Uterus (tissue), 4 donors: Measurements from ENCODE around the gene HYCC1. TPM values are rescaled to one million over a fixed set of nuclear protein-coding genes. Genes with fewer than 3 reads are reported as not detected.
"Not testable (repeated sequence)": the region's sequence is repeated elsewhere in the genome, so short reads cannot be mapped to it uniquely, and the experiment has no call there.

Experiments used
- DNase-seq, 2 donors: peaks; one replicate each; pipeline ENCODE4 v3.0.0-alpha.2; 2019 to 2020
- H3K27ac ChIP-seq, 2 donors: fragments of 200-600 bp; sonication (generic); 1 replicate in 1 of 2; 2 replicates in 1 of 2; pipeline ENCODE4 v1.5.1; 2016 to 2018
- H3K27me3 ChIP-seq, 2 donors: fragments of 200-600 bp; sonication (generic); one replicate each; pipeline ENCODE4 v1.5.1; 2018 to 2019; ENCODE audit warnings: control low read depth in 1 of 2
- H3K36me3 ChIP-seq, 2 donors: fragments of 200-600 bp; sonication (generic); one replicate each; pipeline ENCODE4 v1.5.1; 2019; ENCODE audit warnings: control low read depth in 1 of 2
- H3K4me1 ChIP-seq, 2 donors: fragments of 200-600 bp; sonication (generic); one replicate each; pipeline ENCODE4 v1.5.1; 2018 to 2019; ENCODE audit warnings: control low read depth in 1 of 2
- H3K4me3 ChIP-seq, 2 donors: fragments of 200-600 bp; sonication (generic); 1 replicate in 1 of 2; 2 replicates in 1 of 2; pipeline ENCODE4 v1.5.1; 2018 to 2019; ENCODE audit warnings: mild to moderate bottlenecking in 1 of 2
- H3K9me3 ChIP-seq, 2 donors: fragments of 200-600 bp; sonication (generic); one replicate each; pipeline ENCODE4 v1.5.1; 2019; ENCODE audit warnings: control low read depth in 1 of 2
- POLR2A ChIP-seq, 2 donors: fragments of 450-650 bp; IDR thresholded peaks; one replicate each; pipeline ENCODE4 v1.6.1; 2016; ENCODE audit warnings: antibody characterized with exemption in 2 of 2, mild to moderate bottlenecking in 1 of 2, moderate library complexity in 1 of 2
- intact Hi-C: fragments of 100-400 bp; cut with DNase I; formaldehyde crosslinking; loops from one replicate; pipeline ENCODE4 v1.15.1; 2023; ENCODE audit warnings: low total_unique reads
- total RNA-seq, 4 donors: library from RNA; depleted of rRNA in 3 of 4; stranded (reverse); fragments of >200 nt in 3 of 4; gene quantifications; one replicate each; pipeline versions ENCODE4 v1.1.0 to v1.2.4, GENCODE V29; 2014 to 2023
- TF ChIP-seq, protein P1 (sequence below), 4 experiments: fragments of 200-600 bp in 2 of 4; fragments of 450-650 bp in 2 of 4; sonication (generic) in 2 of 4; IDR thresholded peaks; one replicate each; pipeline ENCODE4 v1.5.1; 2016 to 2019; ENCODE audit warnings: antibody characterized with exemption in 4 of 4, mild to moderate bottlenecking in 2 of 4, moderate library complexity in 1 of 4
- donor health status: DM: yes; HTN: yes; CAD: no.

Gene HYCC1
- total RNA-seq, 4 donors from 2014 or later = 25.0 to 89.0 (median 46.8) TPM

DNA sequence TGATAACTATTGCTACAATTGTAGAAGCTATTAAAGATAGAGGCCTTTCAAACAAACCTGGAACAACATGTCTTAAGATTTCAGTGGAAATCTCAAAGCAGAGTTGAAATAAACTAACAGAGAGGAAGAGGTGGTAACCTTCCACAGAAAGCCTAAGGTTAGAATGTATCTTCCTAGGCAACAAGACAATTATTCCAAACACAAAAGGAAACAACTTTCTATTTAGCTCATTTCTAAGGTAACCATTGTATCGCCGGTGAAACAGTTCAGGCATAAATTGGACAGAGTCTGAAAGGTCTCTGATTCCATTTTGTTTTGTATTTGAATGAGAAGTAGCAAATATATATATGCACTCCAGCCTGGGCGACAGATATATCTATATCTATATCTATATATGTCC is 30.7 kb upstream of the HYCC1 start:
- no peak for TF ChIP-seq POLR2A (IDR thresholded peaks at IDR 0.05)
- TF ChIP-seq, protein P1, sequence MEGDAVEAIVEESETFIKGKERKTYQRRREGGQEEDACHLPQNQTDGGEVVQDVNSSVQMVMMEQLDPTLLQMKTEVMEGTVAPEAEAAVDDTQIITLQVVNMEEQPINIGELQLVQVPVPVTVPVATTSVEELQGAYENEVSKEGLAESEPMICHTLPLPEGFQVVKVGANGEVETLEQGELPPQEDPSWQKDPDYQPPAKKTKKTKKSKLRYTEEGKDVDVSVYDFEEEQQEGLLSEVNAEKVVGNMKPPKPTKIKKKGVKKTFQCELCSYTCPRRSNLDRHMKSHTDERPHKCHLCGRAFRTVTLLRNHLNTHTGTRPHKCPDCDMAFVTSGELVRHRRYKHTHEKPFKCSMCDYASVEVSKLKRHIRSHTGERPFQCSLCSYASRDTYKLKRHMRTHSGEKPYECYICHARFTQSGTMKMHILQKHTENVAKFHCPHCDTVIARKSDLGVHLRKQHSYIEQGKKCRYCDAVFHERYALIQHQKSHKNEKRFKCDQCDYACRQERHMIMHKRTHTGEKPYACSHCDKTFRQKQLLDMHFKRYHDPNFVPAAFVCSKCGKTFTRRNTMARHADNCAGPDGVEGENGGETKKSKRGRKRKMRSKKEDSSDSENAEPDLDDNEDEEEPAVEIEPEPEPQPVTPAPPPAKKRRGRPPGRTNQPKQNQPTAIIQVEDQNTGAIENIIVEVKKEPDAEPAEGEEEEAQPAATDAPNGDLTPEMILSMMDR (IDR thresholded peaks at IDR 0.05) = no peak
- Histone ChIP-seq H3K36me3 (no peaks in the 10 kb centered on the region), H3K9me3 (no peaks in the 10 kb centered on the region), H3K27me3 (no peaks in the 10 kb centered on the region), H3K4me1 (no peaks in the 10 kb centered on the region), H3K4me3 (no peak overlapping the region), H3K27ac (no peak overlapping the region)
- intact Hi-C loops = no loop called here
- no peak for DNase-seq

DNA sequence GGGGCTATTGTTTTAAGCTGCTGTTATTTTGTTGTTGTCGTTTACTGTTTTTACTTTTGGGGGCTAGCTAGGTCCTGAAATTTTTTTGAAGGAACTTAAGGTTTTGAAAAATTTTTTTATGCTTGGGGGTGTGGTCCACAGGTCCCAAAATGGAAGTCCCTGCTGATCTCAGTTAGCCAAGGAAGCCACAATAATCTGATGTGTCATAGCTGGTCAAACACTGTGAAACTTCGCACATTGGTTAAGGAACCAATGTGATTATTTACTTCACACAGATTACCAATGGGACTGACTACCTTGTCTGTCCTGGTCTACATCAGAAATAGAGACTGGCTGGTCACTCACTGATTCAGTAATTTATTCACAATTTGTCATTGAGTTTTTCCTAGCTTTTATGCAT is 29.5 kb upstream of the HYCC1 start:
- Histone ChIP-seq H3K27me3 (no peaks in the 10 kb centered on the region), H3K36me3 (no peaks in the 10 kb centered on the region), H3K27ac (no peak overlapping the region), H3K9me3 (no peaks in the 10 kb centered on the region), H3K4me3 (no peak overlapping the region), H3K4me1 (no peaks in the 10 kb centered on the region)
- no peak for DNase-seq
- TF ChIP-seq, protein P1 (IDR thresholded peaks at IDR 0.05) = no peak
- TF ChIP-seq POLR2A (IDR thresholded peaks at IDR 0.05) = no peak
- intact Hi-C loops = no loop called here

- intact Hi-C loops, H3K9me3 ChIP-seq, DNase-seq, H3K4me1 ChIP-seq, H3K27ac ChIP-seq, H3K36me3 ChIP-seq, H3K4me3 ChIP-seq, H3K27me3 ChIP-seq: not testable (repeated sequence)
Measured at GRCh38 chr7:23039674-23040073, 25.7 kb upstream of the HYCC1 start.

DNA sequence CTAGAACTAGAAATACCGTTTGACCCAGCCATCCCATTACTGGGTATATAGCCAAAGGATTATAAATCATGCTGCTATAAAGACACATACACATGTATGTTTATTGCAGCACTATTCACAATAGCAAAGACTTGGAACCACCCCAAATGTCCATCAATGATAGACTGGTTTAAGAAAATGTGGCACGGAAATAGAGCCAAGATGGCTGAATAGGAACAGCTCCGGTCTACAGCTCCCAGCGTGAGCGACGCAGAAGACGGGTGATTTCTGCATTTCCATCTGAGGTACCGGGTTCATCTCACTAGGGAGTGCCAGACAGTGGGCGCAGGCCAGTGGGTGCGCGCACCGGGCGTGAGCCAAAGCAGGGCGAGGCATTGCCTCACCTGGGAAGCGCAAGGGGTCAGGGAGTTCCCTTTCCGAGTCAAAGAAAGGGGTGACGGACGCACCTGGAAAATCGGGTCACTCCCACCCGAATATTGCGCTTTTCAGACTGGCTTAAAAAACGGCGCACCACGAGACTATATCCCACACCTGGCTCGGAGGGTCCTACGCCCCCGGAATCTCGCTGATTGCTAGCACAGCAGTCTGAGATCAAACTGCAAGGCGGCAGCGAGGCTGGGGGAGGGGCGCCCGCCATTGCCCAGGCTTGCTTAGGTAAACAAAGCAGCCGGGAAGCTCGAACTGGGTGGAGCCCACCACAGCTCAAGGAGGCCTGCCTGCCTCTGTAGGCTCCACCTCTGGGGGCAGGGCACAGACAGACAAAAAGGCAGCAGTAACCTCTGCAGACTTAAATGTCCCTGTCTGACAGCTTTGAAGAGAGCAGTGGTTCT is 21.8 kb upstream of the HYCC1 start:
- H3K4me1 ChIP-seq, H3K36me3 ChIP-seq, H3K27me3 ChIP-seq, intact Hi-C loops, H3K9me3 ChIP-seq, H3K27ac ChIP-seq, DNase-seq, H3K4me3 ChIP-seq: not testable (repeated sequence)

DNA sequence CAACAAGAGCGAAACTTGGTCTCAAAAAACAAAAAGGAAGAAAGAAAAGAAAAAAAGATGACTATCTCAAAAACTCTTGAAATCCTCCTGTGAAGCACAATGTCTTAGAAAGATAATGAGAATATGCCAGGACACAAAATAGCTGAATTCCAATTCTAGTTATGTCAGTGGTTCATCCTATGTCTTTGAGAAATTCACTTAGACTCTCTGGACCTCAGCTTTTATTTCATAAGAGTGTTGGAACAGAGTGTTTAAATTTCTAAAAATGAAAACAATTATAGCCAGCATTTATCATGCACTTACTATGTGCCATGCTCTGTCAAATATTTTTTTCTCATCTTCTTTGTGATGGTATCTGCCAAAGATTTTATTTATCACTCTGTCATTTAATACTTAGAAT is 13.3 kb upstream of the HYCC1 start:
- no peaks in the 10 kb centered on the region for H3K36me3 ChIP-seq
- H3K9me3 ChIP-seq = no peaks in the 10 kb centered on the region
- no peak overlapping the region for H3K27ac ChIP-seq
- intact Hi-C loops = no loop called here
- peaks cover 0 to 6% of the 10 kb centered on the region in 2 donors for H3K4me1 ChIP-seq
- no peak for DNase-seq
- no peak overlapping the region for H3K4me3 ChIP-seq
- TF ChIP-seq, protein P1 (IDR thresholded peaks at IDR 0.05) = no peak
- TF ChIP-seq POLR2A (IDR thresholded peaks at IDR 0.05) = no peak
- H3K27me3 ChIP-seq = no peaks in the 10 kb centered on the region

- no peak for DNase-seq
- Histone ChIP-seq H3K4me3 (no peak overlapping the region), H3K36me3 (no peaks in the 10 kb centered on the region), H3K4me1 (peaks cover 0 to 6% of the 10 kb centered on the region in 2 donors), H3K27ac (no peak overlapping the region), H3K27me3 (no peaks in the 10 kb centered on the region), H3K9me3 (no peaks in the 10 kb centered on the region)
- intact Hi-C loops = no loop called here
- no peak for TF ChIP-seq POLR2A (IDR thresholded peaks at IDR 0.05)
- TF ChIP-seq, protein P1 (IDR thresholded peaks at IDR 0.05) = no peak
Measured at GRCh38 chr7:23026164-23026563, 12.2 kb upstream of the HYCC1 start.
